Right forelimb (tissue), 1 donor: Measurements from ENCODE around the gene GLP1R.

Experiments
- DNase-seq: peaks from one replicate; pipeline ENCODE4 v3.0.0-alpha.2; 2018

The GLP1R gene

GRCh38 chr6:39065561-39065960, 17.0 kb downstream of the GLP1R start:
- no peak for DNase-seq

DNA sequence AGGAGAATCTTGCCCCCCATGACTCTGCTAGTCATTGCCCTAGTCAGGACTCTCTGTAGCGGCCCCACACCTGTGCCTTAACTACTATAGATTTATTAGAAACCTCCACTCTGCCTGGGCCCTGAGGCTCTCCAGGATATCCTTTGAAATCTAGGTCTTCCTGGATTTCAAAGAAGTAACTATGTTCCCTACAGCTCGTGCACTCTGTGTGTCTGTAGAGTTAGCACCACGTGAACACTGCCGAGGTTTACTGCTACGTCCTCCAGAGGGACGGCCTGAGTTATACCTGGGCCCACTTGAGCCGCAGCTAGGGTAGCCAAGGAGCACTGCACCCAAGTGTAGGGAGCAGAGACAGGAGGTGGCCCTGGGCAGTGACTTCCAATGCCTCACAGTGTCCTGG, 19.8 kb downstream of the GLP1R start:
- no peak for DNase-seq

DNA sequence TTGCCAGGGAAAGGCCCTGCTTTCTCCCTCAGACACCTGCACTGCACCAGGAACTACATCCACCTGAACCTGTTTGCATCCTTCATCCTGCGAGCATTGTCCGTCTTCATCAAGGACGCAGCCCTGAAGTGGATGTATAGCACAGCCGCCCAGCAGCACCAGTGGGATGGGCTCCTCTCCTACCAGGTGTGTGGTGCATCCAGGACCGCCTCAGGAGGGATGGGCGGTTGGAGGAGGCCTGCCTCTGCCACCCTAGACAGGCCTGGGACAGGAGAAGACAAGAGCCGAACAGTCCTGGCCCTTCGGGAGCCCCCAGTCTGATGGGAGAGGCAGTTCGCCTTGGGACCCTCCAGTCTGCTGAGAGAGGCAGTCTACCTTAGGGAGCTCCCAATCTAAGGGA, 24.2 kb downstream of the GLP1R start:
- DNase-seq, result peak; percentile 37

GRCh38 chr6:39073471-39074355, 25.1 kb downstream of the GLP1R start:
- DNase-seq, result peak; percentile 26

- DNase-seq, result peak; percentile 1
Observed at GRCh38 chr6:39074486-39074885, 25.9 kb downstream of the GLP1R start.

DNA sequence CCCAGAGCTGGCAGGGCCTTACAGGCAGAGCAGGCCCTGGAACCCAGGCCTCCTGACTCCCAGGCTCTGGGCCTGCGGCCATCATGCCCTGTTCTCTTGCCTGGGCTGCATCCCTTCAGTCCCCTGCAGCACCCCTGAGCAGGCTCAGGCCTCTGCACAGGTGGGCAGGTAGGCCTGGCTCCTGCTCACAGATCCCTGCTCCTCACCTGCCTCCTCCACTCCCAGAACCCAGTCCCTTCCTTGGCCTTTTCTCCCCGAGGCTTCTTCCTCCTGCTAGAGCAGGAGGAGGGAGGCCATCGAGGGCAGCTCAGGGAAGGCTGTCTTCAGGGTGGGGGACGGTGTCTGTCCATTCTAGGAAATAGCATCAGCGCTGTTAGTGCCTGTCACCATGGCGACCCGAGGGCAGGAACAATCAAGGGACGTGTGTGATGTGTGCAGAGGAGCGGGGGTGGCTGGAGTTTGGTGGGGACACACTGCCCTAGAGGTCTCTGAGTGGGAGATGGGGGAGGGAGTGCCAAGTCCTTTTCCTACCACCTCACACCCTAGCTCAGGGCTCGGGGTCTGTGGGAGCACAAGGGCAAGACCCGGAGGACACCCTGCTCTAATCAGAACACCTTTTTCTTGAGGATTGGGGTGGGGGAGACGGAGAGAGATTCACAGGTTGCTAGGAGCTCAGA, 26.6 kb downstream of the GLP1R start:
- peak; percentile 35 for DNase-seq

GRCh38 chr6:39075807-39076622, 27.4 kb downstream of the GLP1R start:
- DNase-seq, result peak; percentile 12

- peak; percentile 32 for DNase-seq
Observed at GRCh38 chr6:39076623-39077535, 28.3 kb downstream of the GLP1R start.

- DNase-seq, result peak; percentile 20
Observed at GRCh38 chr6:39077882-39078594, 29.5 kb downstream of the GLP1R start.

DNA sequence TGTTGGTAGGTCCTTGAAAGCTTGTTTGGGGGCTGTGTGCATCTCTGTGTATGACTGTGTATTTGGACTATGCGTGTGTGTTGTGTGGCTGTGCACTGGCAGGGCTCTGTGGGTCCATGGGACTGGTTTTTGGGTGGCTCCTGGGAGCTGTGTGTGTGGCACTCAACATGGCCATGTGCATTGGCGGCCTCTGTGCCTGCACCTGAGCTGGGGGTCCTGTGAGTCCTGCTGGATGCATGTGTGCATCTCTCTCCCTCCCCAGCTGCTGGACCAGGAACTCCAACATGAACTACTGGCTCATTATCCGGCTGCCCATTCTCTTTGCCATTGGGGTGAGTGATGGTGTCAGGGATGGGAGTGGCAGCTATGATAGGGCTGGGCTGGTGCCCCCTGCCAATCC, 30.1 kb downstream of the GLP1R start:
- DNase-seq, result peak; percentile 34

GRCh38 chr6:39079197-39080125, 30.9 kb downstream of the GLP1R start:
- DNase-seq, result peak; percentile 10

DNA sequence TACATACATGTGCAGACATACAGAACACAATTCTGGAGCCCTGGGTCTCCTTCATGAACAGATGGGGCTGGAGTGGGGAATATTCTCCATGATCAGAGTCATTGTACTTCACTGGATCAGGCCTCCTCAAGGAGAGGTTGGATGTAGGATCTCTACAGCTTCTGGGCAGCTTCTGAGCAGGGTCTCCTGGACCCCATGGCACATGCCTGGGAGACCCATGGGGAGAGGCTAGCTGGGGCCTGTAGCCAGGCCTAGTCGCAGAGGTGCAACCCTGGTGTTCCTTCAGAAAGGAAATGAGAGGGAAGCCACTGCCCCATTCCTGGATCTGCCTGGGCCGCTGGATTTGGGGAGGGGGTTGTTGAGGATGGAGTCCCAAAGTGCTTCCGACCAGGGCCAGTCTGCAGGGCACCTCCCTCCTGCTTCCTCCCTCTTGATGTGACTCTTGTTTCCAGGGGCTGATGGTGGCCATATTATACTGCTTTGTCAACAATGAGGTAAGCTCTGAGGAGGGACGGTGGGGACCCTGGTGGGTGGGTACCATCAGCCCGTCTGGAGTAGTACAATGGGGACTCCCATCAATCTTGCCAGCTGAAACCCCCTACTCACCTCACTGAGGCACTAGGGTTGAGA, 31.8 kb downstream of the GLP1R start:
- no peak for DNase-seq

DNA sequence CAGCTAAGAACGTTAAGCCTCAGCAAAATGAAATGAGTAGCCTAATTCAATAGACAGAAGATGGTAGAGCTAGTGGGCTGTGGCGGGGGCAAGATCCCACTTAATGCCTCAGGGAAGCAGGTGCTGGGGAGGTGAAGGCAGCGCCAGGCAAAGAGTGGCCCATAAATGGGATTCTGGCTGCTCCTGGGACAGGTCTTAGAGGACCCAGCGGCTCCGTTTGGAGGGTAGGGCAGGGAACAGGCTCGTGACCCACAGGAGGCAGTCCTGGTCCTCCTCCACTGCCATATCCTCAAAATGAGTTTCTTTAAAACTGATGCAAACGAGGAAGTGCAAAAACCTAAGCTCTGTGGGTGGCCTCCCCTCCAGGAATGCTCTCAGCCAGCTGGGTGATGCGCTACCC, 33.7 kb downstream of the GLP1R start:
- DNase-seq, result no peak

DNA sequence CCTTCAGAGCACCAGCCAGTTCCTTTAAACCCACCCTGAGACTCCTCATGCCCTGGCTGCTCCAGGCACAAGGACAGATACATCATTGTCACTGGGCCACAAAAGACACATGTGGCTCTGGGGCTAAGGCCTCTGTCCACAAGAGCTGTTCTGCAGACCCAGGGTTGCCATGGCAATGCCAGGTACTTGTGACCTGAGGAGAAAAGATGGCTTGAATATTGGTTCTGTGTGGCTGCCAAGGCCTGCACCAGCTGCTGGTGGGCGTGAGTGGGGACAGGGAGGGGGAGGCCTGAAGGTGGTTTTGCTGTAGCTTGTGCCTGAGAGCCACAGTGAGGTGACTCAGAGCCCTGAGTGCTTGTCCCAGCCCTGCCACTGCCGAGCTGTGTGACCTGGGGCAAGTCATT, 34.7 kb downstream of the GLP1R start:
- DNase-seq, result no peak

- DNase-seq, result no peak
Observed at GRCh38 chr6:39084506-39084905, 35.9 kb downstream of the GLP1R start.

GRCh38 chr6:39085129-39085797, 36.7 kb downstream of the GLP1R start:
- DNase-seq, result no peak

- no peak for DNase-seq
Observed at GRCh38 chr6:39086294-39086693, 37.7 kb downstream of the GLP1R start.

- no peak for DNase-seq
Observed at GRCh38 chr6:39086711-39087110, 38.1 kb downstream of the GLP1R start.

- no peak for DNase-seq
Observed at GRCh38 chr6:39087197-39087596, 38.6 kb downstream of the GLP1R start.
